Thyroid gland (tissue), 4 donors: ENCODE results near the gene MAFG.

Source experiments
- POLR2A ChIP-seq, 2 donors: fragments of 450-650 bp; IDR thresholded peaks; one replicate each; pipeline ENCODE4 v1.6.1; 2017; ENCODE audit warnings: antibody characterized with exemption in 2 of 2, mild to moderate bottlenecking in 2 of 2, moderate library complexity in 1 of 2
- TF ChIP-seq, protein P1 (sequence below), 6 experiments: fragments of 200-600 bp in 3 of 6; fragments of 450-650 bp in 3 of 6; sonication (generic) in 3 of 6; IDR thresholded peaks; one replicate each; pipeline ENCODE4 v1.5.1; 2016 to 2019; ENCODE audit warnings: antibody characterized with exemption in 6 of 6, mild to moderate bottlenecking in 2 of 6, inconsistent platforms in 1 of 6, moderate library complexity in 1 of 6

DNA sequence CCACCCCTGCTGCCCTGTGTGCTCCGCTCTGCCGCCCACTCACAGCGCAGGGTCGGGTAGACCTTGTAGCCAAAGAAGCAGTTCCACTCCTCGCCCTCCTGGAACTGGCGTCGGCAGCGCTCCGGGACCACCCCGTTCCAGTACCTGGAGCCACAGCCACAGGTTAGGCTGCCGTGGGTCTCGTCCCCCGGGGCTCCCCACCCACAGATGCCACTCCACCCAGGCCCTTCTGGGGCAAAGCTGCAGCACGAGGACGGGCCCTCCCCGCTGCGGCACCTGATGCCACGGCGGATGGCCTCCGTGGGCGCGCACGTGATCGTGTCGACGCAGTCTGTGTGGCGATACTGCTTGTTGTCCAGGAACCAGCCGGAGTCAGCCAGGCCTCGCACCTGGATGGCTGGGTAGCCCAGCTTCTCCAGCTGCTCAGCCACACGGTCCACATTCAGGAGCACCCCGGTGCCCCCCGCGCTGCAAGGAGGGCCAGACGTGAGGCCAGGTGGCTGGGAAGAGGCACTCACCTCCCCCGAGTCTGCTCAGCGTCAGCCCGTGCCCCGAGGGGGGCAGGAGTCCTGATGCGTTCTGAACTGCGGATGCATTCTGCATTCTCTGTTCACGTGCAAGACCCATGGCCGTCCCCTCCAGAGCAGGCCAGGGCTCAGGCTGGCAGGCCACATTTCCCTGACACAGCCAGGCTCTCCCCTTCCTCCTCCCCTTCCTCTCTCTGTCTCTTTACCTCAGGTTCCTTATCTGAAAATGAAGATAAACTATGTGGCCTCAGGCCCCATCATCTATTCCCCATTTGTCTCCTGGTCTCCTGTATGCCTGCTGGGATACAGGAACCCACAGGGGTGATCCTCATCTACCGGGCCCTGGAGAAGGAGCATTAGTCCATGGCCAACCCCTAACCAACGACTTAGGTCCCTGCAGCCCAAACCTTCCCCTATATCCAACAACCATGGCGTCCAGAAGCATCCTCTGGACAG, 29.4 kb upstream of the MAFG start:
- TF ChIP-seq, protein P1, sequence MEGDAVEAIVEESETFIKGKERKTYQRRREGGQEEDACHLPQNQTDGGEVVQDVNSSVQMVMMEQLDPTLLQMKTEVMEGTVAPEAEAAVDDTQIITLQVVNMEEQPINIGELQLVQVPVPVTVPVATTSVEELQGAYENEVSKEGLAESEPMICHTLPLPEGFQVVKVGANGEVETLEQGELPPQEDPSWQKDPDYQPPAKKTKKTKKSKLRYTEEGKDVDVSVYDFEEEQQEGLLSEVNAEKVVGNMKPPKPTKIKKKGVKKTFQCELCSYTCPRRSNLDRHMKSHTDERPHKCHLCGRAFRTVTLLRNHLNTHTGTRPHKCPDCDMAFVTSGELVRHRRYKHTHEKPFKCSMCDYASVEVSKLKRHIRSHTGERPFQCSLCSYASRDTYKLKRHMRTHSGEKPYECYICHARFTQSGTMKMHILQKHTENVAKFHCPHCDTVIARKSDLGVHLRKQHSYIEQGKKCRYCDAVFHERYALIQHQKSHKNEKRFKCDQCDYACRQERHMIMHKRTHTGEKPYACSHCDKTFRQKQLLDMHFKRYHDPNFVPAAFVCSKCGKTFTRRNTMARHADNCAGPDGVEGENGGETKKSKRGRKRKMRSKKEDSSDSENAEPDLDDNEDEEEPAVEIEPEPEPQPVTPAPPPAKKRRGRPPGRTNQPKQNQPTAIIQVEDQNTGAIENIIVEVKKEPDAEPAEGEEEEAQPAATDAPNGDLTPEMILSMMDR (IDR thresholded peaks at IDR 0.05), result no peak
- TF ChIP-seq POLR2A (IDR thresholded peaks at IDR 0.05), result no peak
